GM19193 (cell line): ENCODE results near the gene DTD2.

Experiments
- POLR2A ChIP-seq: IDR thresholded peaks from 4 replicates; pipeline ENCODE4 v1.6.1; 2011; ENCODE audit not compliant: insufficient read depth, insufficient read length; ENCODE audit errors: extremely low read depth

The DTD2 gene

GRCh38 chr14:31400031-31400638, 57.2 kb downstream of the DTD2 start:
- TF ChIP-seq POLR2A: no peak
